22Rv1 (cell line): Measurements from ENCODE around the gene XPA.

ENCODE experiments used
- H3K27ac ChIP-seq: fragments of 450-650 bp; 2 replicates; pipeline ENCODE4 v1.5.1; 2017
- CTCF ChIP-seq: fragments of 450-650 bp; IDR thresholded peaks from 2 replicates; pipeline ENCODE4 v1.5.1; 2017; ENCODE audit warnings: mild to moderate bottlenecking
- ZFX ChIP-seq: fragments of 450-650 bp; IDR thresholded peaks from 2 replicates; pipeline ENCODE4 v1.6.1; 2017; ENCODE audit warnings: antibody characterized with exemption, borderline replicate concordance

The XPA gene

GRCh38 chr9:97633859-97634490 lies 63.2 kb downstream of the XPA start:
- no peak for TF ChIP-seq ZFX
- TF ChIP-seq CTCF, result no peak
- peak overlapping the region; percentile 98 for H3K27ac ChIP-seq

- TF ChIP-seq ZFX (no peak), CTCF (no peak)
- H3K27ac ChIP-seq, result peak within 1 kb of the TSS; percentile 98
Measured at GRCh38 chr9:97632985-97633858, 63.9 kb downstream of the XPA start, which contains the start of the genes NCBP1 and TSTD2. Gene NCBP1, plus strand, starts transcription at chr9:97633821. Its CDS starts 61 bp downstream, at chr9:97633882. Gene TSTD2, minus strand, starts transcription at chr9:97633368. Its CDS starts 5,806 bp downstream, at chr9:97627562.

GRCh38 chr9:97632248-97632984 lies 64.7 kb downstream of the XPA start:
- no peak for TF ChIP-seq ZFX
- no peak for TF ChIP-seq CTCF
- H3K27ac ChIP-seq, result peak overlapping the region; percentile 98

- TF ChIP-seq ZFX, result no peak
- TF ChIP-seq CTCF, result no peak
- H3K27ac ChIP-seq, result no peak overlapping the region
Measured at GRCh38 chr9:97630591-97630990, 66.5 kb downstream of the XPA start.

GRCh38 chr9:97629156-97629555 lies 68.0 kb downstream of the XPA start:
- no peak overlapping the region for H3K27ac ChIP-seq
- TF ChIP-seq CTCF (no peak), ZFX (no peak)

GRCh38 chr9:97628668-97629067 lies 68.5 kb downstream of the XPA start:
- TF ChIP-seq CTCF (no peak), ZFX (no peak)
- no peak overlapping the region for H3K27ac ChIP-seq
